HepG2 (cell line): ENCODE results near the gene MID2. TPM values are rescaled to one million over a fixed set of nuclear protein-coding genes. Genes with fewer than 3 reads are reported as not detected.

ENCODE experiments used
- ATAC-seq: fragments of 200-7000 bp; cut with Tn5 transposase; 3 replicates; pipeline ENCODE4 v1.9.1; 2020; ENCODE audit warnings: mild to moderate bottlenecking, moderate library complexity
- BruUV-seq: library from RNA; stranded (reverse); fragments of 400-500 nt; replicated peaks from 2 replicates; lab custom pipeline; 2021; lab: Mats Ljungman, UMichigan
- CTCF ChIA-PET: fragments of 300-600 bp; formaldehyde crosslinking; extraction: SDS; loops from one replicate; lab custom pipeline; 2021; ENCODE audit warnings: low total read pairs, inconsistent platforms, low intra/inter-chr PET ratio; lab: Yijun Ruan, JAX
- POLR2A ChIA-PET: fragments of 350-600 bp; sonication (Branson Sonifier 250); formaldehyde crosslinking; loops from one replicate; lab custom pipeline; 2020; ENCODE audit warnings: antibody characterized with exemption, inconsistent platforms; lab: Yijun Ruan, JAX
- DNase-seq: peaks from one replicate; pipeline ENCODE4 v3.0.0-alpha.2; 2015; ENCODE audit warnings: low spot score
- FAIRE-seq: peaks from 3 replicates; lab custom pipeline; 2011; peaks lifted over from hg19 to GRCh38; lab: Jason Lieb, UNC
- H2AFZ ChIP-seq: one replicate; pipeline ENCODE4 v1.6.1; 2011; ENCODE audit warnings: low read length, inconsistent platforms
- H3K27ac ChIP-seq: fragments of 300-600 bp; 3 replicates; pipeline ENCODE4 v1.8.0; 2011; ENCODE audit warnings: mixed run types, mild to moderate bottlenecking, mixed read lengths, low read length, inconsistent platforms; ENCODE audit not compliant: insufficient read depth; ENCODE audit errors: extremely low read length
- H3K27me3 ChIP-seq, 2 experiments: fragments of 200-600 bp in 1 of 2; 2 replicates in 1 of 2; 3 replicates in 1 of 2; pipeline versions ENCODE4 v1.6.0 to v1.8.0; 2011; ENCODE audit warnings: low read length in 2 of 2, mild to moderate bottlenecking in 2 of 2, moderate library complexity in 2 of 2, inconsistent platforms in 1 of 2; ENCODE audit not compliant: insufficient read depth in 2 of 2, control insufficient read depth in 1 of 2
- H3K36me3 ChIP-seq, 2 experiments: fragments of 200-600 bp in 1 of 2; replicated peaks in 1 of 2; 2 replicates in 1 of 2; 3 replicates in 1 of 2; pipeline versions ENCODE4 v1.5.1 to v1.8.0; 2011; ENCODE audit warnings: low read length in 2 of 2, inconsistent platforms in 1 of 2; ENCODE audit not compliant: insufficient read depth in 2 of 2, control insufficient read depth in 1 of 2
- H3K4me1 ChIP-seq: 2 replicates; pipeline ENCODE4 v1.5.1; 2012; ENCODE audit warnings: low read length, inconsistent platforms; ENCODE audit not compliant: insufficient read depth
- H3K4me2 ChIP-seq: 2 replicates; pipeline ENCODE4 v1.6.0; 2011; ENCODE audit warnings: low read depth, low read length, inconsistent platforms
- H3K4me3 ChIP-seq, 3 experiments: fragments of 200-600 bp in 1 of 3; sonication (generic), shearing (Covaris generic) in 1 of 3; replicated peaks in 1 of 3; 2 replicates each; pipeline ENCODE4 v1.5.1; 2011 to 2016; ENCODE audit warnings: low read length in 3 of 3, inconsistent platforms in 2 of 3, low read depth in 2 of 3, mild to moderate bottlenecking in 2 of 3, control low read depth in 1 of 3, mixed read lengths in 1 of 3; ENCODE audit not compliant: insufficient read depth in 1 of 3
- H3K79me2 ChIP-seq: one replicate; pipeline ENCODE4 v1.6.1; 2011; ENCODE audit warnings: low read length, inconsistent platforms; ENCODE audit not compliant: insufficient read depth
- H3K9ac ChIP-seq: 2 replicates; pipeline ENCODE4 v1.6.0; 2011; ENCODE audit warnings: mild to moderate bottlenecking, low read depth, low read length, inconsistent platforms; ENCODE audit not compliant: insufficient read depth
- H3K9me3 ChIP-seq: 2 replicates; pipeline ENCODE4 v1.5.1; 2012; ENCODE audit warnings: mild to moderate bottlenecking, low read length
- H4K20me1 ChIP-seq: 2 replicates; pipeline ENCODE4 v1.6.0; 2011; ENCODE audit warnings: inconsistent platforms, mild to moderate bottlenecking, low read length, moderate library complexity; ENCODE audit not compliant: insufficient read depth
- ARNT ChIP-seq: fragments of 450-650 bp; IDR thresholded peaks from 2 replicates; pipeline ENCODE4 v1.6.1; 2017
- FOXA1 ChIP-seq, 2 experiments: fragments of 450-650 bp in 1 of 2; sonication (generic) in 1 of 2; formaldehyde crosslinking in 1 of 2; IDR thresholded peaks; 2 replicates each; pipeline versions ENCODE4 v1.4.0 to v1.6.1; 2016 to 2020; ENCODE audit warnings: missing genetic modification reagents in 1 of 2
- FOXK1 ChIP-seq: sonication (generic); formaldehyde crosslinking; IDR thresholded peaks from 2 replicates; pipeline ENCODE4 v1.4.0; 2020; ENCODE audit warnings: low read depth, missing genetic modification reagents, borderline replicate concordance
- HOXA3 ChIP-seq: sonication (generic); formaldehyde crosslinking; IDR thresholded peaks from 2 replicates; pipeline ENCODE4 v1.5.0; 2020; ENCODE audit warnings: missing genetic modification reagents
- MTF2 ChIP-seq: sonication (generic); formaldehyde crosslinking; IDR thresholded peaks from 2 replicates; pipeline ENCODE4 v1.5.0; 2020; ENCODE audit warnings: missing genetic modification reagents, borderline replicate concordance
- MXI1 ChIP-seq: IDR thresholded peaks from 3 replicates; pipeline ENCODE4 v1.6.1; 2012; ENCODE audit warnings: low read depth, low read length, inconsistent platforms, borderline replicate concordance
- PHF20 ChIP-seq: sonication (generic); formaldehyde crosslinking; IDR thresholded peaks from 2 replicates; pipeline ENCODE4 v1.5.0; 2020; ENCODE audit warnings: mild to moderate bottlenecking, missing genetic modification reagents
- SALL1 ChIP-seq: sonication (generic); formaldehyde crosslinking; IDR thresholded peaks from 2 replicates; pipeline ENCODE4 v1.8.0; 2022; ENCODE audit warnings: mild to moderate bottlenecking, missing genetic modification reagents
- TMF1 ChIP-seq: sonication (generic); formaldehyde crosslinking; IDR thresholded peaks from 2 replicates; pipeline ENCODE4 v1.8.1; 2022; ENCODE audit warnings: low read depth, missing genetic modification reagents
- ZBTB20 ChIP-seq: sonication (generic); formaldehyde crosslinking; IDR thresholded peaks from 2 replicates; pipeline ENCODE4 v1.8.1; 2023; ENCODE audit warnings: missing genetic modification reagents, low read depth, mild to moderate bottlenecking, borderline replicate concordance
- ZFY ChIP-seq: sonication (generic); formaldehyde crosslinking; IDR thresholded peaks from 2 replicates; pipeline ENCODE4 v1.4.0; 2020; ENCODE audit warnings: missing genetic modification reagents
- ZKSCAN1 ChIP-seq: fragments of 150-350 bp; IDR thresholded peaks from 2 replicates; pipeline ENCODE4 v1.6.1; 2014; ENCODE audit warnings: low read length
- ZNF333 ChIP-seq: sonication (generic); formaldehyde crosslinking; IDR thresholded peaks from 2 replicates; pipeline ENCODE4 v1.4.0; 2020; ENCODE audit warnings: mild to moderate bottlenecking, missing genetic modification reagents, borderline replicate concordance
- WGBS: methylation state at CpG from one replicate; pipeline ENCODE4 v1.1.6; 2017; ENCODE audit warnings: low lambda C conversion rate; 5-methylcytosine and 5-hydroxymethylcytosine counted together
- in situ Hi-C: cut with HindIII; loops from 2 replicates; pipeline ENCODE4 v1.10.0; 2017; ENCODE audit warnings: low pct_unique_long_range_greater_than_20kb; ENCODE audit not compliant: extremely low pct_ligation_motif_present
- intact Hi-C: fragments of 100-400 bp; cut with micrococcal nuclease; formaldehyde crosslinking; loops from one replicate; pipeline ENCODE4 v1.10.0; 2022; ENCODE audit not compliant: unreplicated experiment
- polyA plus RNA-seq, 8 experiments: library from polyadenylated mRNA; depleted of rRNA in 3 of 8; stranded (reverse) in 7 of 8; unstranded in 1 of 8; fragments of >200 nt; fragmentation: Illumina TruSeq in 4 of 8; extraction: Trizol in 4 of 8; gene quantifications; 2 replicates each; pipeline versions ENCODE4 v1.2.1 to v1.2.3, GENCODE V29; 2011 to 2016; ENCODE audit warnings: low read depth in 4 of 8, missing spikeins in 1 of 8, mixed read lengths in 1 of 8; ENCODE audit not compliant: insufficient read depth in 1 of 8
- total RNA-seq, 5 experiments: library from RNA; depleted of rRNA; stranded (reverse); fragments of >200 nt; fragmentation: Illumina TruSeq; extraction: Trizol; gene quantifications; 2 replicates each; pipeline ENCODE4 v1.2.3, GENCODE V29; 2016; ENCODE audit warnings: low read depth in 1 of 5
- TF ChIP-seq, protein P1 (sequence below): sonication (generic); formaldehyde crosslinking; IDR thresholded peaks from 2 replicates; pipeline ENCODE4 v1.4.0; 2020; ENCODE audit warnings: missing genetic modification reagents; ENCODE audit errors: not compliant biosample characterization
- TF ChIP-seq, protein P2 (sequence below): sonication (generic); formaldehyde crosslinking; IDR thresholded peaks from 2 replicates; pipeline ENCODE4 v1.4.0; 2020; ENCODE audit warnings: missing genetic modification reagents
- TF ChIP-seq, protein P3 (sequence below): IDR thresholded peaks from 2 replicates; pipeline ENCODE4 v1.6.1; 2016; ENCODE audit warnings: missing compliant biosample characterization, missing genetic modification reagents, borderline replicate concordance
- TF ChIP-seq, protein P4 (sequence below): IDR thresholded peaks from 2 replicates; pipeline ENCODE4 v1.6.1; 2016

The MID2 gene
- total and polyA plus RNA-seq, 2 of the 13 experiments (the other 11 are each of a cell fraction or from before 2014, with no cell fraction given) = 0.05 to 0.09 TPM

- in situ Hi-C loops (no loop called here), intact Hi-C loops (no loop called here)
- DNase-seq (no peak), FAIRE-seq (no peak), ATAC-seq (no peak)
- Histone ChIP-seq H3K36me3 (no peaks in the 10 kb centered on the region), H3K4me1 (no peaks in the 10 kb centered on the region), H3K4me3 (no peak overlapping the region), H3K9ac (no peak overlapping the region), H4K20me1 (no peaks in the 10 kb centered on the region), H3K79me2 (no peaks in the 10 kb centered on the region), H3K27me3 (no peaks in the 10 kb centered on the region), H2AFZ (no peak overlapping the region), H3K27ac (no peak overlapping the region), H3K9me3 (no peaks in the 10 kb centered on the region), H3K4me2 (no peak overlapping the region)
- BruUV-seq = no TSS peak
- ChIA-PET CTCF (no interaction called here), POLR2A (no interaction called here)
- 0% methylated on average over 2 of the region's 2 CpGs for WGBS
- TF ChIP-seq HOXA3 (CRISPR knock-in tag) = no peak
- no peak for TF ChIP-seq PHF20
- TF ChIP-seq, protein P1, sequence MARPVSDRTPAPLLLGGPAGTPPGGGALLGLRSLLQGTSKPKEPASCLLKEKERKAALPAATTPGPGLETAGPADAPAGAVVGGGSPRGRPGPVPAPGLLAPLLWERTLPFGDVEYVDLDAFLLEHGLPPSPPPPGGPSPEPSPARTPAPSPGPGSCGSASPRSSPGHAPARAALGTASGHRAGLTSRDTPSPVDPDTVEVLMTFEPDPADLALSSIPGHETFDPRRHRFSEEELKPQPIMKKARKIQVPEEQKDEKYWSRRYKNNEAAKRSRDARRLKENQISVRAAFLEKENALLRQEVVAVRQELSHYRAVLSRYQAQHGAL (CRISPR knock-in tag) = no peak
- TF ChIP-seq ZKSCAN1 = no peak
- no peak for TF ChIP-seq FOXK1 (CRISPR knock-in tag)
Observed at GRCh38 chrX:107970073-107970472, 144.4 kb downstream of the MID2 start.

DNA sequence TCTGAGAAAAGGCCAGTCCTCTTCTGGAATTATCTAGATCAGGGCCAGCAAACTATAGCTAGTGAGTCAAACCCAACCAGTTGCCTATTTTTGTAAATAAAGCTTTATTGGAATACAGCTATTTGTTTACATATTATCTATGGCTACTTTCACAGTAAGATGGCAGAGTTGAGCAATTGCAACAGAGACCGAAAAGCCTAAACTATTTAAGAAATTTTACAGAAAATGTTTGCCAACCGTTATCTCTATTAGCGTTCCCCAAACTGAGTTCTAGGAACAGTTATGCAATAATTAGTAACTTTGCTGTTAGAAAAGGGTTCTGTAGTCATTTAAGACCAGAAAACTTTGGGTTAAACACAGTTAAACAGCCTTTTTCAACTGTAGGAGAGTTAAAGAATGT is 146.0 kb downstream of the MID2 start:
- Histone ChIP-seq H3K36me3 (no peaks in the 10 kb centered on the region), H3K27me3 (no peaks in the 10 kb centered on the region), H3K9me3 (no peaks in the 10 kb centered on the region), H4K20me1 (no peaks in the 10 kb centered on the region), H3K27ac (no peak overlapping the region), H3K9ac (no peak overlapping the region), H2AFZ (no peak overlapping the region), H3K4me3 (no peak overlapping the region), H3K79me2 (no peaks in the 10 kb centered on the region), H3K4me2 (no peak overlapping the region), H3K4me1 (no peaks in the 10 kb centered on the region)
- in situ Hi-C loops = no loop called here
- 0% methylated on average over 3 of the region's 3 CpGs for WGBS
- ATAC-seq = no peak
- BruUV-seq = no TSS peak
- intact Hi-C loops = no loop called here
- no peak for FAIRE-seq
- CTCF ChIA-PET = no interaction called here
- POLR2A ChIA-PET = no interaction called here
- no peak for DNase-seq
- TF ChIP-seq, protein P2, sequence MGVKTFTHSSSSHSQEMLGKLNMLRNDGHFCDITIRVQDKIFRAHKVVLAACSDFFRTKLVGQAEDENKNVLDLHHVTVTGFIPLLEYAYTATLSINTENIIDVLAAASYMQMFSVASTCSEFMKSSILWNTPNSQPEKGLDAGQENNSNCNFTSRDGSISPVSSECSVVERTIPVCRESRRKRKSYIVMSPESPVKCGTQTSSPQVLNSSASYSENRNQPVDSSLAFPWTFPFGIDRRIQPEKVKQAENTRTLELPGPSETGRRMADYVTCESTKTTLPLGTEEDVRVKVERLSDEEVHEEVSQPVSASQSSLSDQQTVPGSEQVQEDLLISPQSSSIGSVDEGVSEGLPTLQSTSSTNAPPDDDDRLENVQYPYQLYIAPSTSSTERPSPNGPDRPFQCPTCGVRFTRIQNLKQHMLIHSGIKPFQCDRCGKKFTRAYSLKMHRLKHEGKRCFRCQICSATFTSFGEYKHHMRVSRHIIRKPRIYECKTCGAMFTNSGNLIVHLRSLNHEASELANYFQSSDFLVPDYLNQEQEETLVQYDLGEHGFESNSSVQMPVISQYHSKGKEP (CRISPR knock-in tag) = no peak
- TF ChIP-seq ZBTB20 (no peak), ZFY (CRISPR knock-in tag) (no peak), ZNF333 (CRISPR knock-in tag) (no peak), MTF2 (CRISPR knock-in tag) (no peak), MXI1 (no peak), ARNT (no peak), FOXA1 (IDR thresholded peaks at IDR 0.05) (no peak), FOXA1 (CRISPR knock-in tag; IDR thresholded peaks at IDR 0.05) (no peak), TMF1 (CRISPR knock-in tag) (no peak), SALL1 (CRISPR knock-in tag) (no peak)
- TF ChIP-seq, protein P3, sequence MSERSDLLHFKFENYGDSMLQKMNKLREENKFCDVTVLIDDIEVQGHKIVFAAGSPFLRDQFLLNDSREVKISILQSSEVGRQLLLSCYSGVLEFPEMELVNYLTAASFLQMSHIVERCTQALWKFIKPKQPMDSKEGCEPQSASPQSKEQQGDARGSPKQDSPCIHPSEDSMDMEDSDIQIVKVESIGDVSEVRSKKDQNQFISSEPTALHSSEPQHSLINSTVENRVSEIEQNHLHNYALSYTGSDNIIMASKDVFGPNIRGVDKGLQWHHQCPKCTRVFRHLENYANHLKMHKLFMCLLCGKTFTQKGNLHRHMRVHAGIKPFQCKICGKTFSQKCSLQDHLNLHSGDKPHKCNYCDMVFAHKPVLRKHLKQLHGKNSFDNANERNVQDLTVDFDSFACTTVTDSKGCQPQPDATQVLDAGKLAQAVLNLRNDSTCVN (CRISPR knock-in tag) = no peak
- TF ChIP-seq, protein P4, sequence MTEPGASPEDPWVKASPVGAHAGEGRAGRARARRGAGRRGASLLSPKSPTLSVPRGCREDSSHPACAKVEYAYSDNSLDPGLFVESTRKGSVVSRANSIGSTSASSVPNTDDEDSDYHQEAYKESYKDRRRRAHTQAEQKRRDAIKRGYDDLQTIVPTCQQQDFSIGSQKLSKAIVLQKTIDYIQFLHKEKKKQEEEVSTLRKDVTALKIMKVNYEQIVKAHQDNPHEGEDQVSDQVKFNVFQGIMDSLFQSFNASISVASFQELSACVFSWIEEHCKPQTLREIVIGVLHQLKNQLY (CRISPR knock-in tag) = no peak
